SKM-1 (cell line): Measurements from ENCODE around the gene AFG3L2.

Experiments
- DNase-seq: peaks from one replicate; lab custom pipeline; 2025; ENCODE audit not compliant: unreplicated experiment; lab: John Stamatoyannopoulos, UW

AFG3L2 gene

DNA sequence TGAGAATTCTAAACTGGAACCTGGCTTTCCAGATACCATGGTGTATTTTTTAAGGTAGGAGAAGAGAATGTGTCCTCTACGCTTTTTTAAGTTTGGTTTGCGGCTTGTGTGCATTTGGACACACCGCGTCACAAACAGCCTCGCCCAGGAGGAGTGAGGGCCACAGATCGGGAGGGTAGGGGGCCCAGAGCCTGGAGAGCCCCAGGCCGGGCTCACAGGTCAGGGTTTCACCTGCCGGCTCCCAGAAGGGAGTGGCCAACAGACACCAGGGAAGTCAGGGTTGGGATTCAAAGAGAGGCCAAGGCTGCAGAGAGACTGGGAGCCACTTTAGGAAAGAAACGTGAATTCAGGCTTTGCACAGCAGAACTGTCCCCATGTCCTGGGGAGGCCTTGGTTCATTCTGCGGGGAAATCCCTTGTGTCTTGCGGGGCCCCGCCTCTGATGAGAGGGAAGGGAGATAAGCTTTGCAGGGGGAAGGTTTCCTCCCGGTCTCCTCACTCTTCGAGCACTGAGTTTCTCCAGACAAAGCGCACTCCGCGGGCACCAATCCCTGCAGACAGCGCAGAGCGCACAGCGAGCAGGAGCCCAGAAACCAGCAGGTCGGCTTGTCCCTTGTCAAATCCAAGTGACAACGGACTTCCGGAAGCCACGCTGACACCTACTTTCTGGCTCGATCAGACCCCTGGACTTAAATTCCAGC lies 70.9 kb downstream of the AFG3L2 start:
- DNase-seq = no peak

DNA sequence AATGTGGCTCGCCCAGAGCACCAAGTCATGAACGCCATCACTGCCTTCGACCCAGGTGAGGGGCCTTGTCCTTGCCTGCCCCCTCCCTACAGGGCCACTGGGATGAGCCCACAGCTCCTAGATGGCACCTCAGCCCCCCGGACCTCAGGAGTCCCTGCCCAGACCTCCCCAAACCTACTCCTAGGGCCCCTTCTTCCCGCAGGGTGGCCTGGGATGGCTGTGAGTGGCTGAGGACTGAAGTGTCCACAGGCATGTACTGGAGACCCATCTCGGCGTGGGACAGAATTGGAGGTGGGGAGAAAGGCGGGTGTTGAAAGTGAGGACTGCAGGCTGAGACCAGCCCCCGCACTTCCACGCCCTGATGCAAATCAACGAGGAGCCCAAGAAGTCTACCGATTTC lies 71.8 kb downstream of the AFG3L2 start:
- no peak for DNase-seq

DNA sequence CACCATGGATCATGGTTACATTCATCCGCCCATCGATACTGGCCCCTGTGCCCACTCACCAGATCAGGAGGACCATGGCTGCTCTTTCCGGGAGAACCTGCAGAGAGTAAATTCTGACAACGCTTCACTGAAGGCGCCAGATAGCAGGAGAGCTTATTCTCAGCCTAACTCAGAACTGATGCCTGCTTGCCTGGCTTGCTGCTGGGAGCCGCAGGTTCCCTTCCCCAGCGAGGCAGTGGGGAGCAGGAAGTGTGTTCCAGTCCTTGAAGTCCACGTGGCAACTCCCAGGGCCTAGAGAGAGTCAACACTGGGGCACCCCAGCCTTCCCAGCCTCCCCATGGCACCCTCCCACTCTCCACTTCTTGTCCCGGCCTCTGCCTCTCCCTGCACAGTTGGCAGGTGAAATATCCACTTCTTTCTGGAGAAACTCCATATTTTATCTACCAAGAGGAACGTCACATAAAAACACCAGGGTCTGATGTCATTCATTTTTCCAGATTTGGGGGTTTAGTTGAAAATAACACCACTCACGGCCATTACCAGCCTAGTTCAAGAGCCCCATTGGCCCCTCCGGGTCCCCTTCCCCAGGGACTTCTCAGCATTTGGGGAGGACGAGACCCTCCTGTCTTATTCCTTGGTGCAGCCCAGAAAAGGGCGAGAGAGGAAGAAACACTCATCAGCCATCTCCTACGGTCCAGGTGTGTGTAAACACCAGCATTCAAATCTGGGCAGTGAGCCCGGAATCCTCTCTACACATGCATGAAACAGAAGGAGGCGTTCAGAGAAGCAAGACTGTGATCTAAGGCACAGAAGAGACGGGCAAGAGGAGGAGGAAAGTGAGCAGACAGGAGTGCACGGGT lies 72.4 kb downstream of the AFG3L2 start:
- no peak for DNase-seq

DNA sequence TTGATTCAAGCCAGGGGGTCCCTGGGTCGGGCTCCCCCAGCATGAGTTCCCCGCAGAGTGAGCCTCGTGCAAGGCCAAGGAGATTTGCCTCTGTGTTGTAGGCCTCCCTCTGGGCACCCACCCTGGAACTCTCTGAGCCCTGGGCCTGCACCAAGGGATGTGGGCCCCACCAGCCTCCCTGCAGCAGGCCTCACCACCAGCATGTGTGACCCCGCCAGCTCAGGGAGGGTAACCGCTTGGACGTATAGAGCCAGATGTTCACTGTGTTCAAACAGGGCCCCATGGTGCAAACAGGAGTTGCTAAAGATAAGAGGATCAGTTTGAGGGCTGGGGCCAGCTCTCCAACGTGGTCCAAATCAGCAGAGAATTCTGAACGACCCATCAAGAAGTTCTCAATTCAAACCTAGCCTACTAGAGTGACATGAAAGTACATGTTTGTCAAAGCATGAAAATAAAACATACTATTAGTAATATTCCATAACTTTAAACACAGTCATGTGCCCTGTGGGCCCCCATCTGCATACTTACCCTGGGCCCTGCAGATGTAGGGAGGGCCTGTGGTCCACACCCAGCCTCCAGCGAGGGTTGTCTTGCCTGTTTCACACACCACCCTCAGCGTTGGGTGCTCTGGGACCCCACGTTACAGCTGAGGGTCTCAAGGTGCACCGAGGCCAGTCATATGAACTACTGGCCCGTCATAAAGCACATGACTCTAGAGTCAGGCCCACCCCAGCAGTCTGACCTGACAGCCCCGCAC lies 74.5 kb downstream of the AFG3L2 start:
- no peak for DNase-seq

DNA sequence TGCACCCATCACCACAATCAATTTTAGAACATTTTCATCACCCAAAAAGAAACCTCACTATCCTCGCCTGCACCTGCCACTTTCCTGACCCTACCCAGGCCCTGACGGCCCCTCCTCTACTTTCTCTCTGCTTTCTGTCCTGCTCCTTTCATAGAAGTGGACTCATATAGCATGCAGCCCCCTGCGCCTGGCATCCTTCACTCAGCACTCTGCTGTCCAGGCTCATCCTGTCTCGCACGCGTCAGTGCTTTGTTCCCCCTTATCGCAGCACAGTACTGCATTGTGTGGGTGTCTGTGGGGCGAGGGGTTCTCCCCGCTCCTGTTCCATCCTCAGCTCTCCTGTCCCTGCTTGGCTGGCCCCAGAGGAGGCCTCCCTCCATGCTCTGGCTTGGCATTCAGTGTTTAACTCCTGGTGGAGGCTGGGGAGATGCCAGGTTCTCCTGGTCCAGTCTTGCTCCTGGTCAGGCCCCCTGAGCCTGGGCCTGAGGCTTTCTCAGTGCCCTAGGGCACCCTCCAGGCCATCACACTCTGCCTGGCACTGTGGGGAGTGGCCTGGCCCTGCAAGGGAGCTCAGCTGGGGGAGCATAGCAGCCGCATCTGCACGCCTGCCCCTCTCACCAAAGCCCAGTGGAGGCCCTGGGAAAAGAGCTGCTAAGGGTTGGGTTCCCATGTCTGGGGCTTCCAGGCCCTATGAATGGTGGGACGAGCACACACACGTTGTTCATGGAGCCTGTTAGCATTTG lies 75.6 kb downstream of the AFG3L2 start:
- DNase-seq = no peak

DNA sequence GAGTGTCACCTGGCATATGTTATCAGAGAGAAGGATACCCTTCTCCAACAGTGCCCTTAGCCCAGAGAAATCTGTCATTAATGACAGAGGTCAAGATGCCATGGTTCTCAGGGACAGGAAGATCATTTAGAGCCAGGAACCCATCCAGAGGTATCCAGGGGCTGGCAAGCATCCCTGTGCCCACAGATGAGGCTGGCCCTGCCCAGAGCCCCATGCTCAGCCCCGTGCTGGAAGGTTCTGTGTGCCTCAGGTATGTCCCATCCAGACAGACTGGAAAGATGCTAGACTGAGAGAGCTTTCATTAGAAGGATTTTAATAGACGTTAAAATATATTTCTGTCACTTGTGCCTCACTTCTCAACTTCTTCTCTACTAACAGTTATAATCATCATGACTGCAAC lies 77.2 kb downstream of the AFG3L2 start:
- no peak for DNase-seq

DNA sequence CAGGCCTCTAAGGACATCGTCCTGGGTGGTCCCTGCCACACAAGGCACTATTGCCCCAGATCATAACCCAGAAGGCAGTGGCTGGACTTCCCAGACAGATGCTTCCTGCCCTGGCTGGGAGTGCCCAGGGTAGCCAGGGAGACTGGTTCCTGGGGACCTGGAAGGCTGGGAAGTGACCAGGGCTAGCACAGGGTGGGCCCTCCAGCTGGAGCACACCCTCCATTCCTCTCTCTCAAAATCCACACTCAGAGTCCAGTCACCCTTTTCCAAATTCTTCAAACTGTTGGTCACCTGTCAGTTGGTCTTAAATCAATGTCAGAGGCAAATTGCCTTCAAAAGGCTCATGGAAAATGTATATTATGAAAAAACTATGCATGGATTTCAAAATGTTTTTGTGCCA lies 80.6 kb downstream of the AFG3L2 start:
- no peak for DNase-seq

DNA sequence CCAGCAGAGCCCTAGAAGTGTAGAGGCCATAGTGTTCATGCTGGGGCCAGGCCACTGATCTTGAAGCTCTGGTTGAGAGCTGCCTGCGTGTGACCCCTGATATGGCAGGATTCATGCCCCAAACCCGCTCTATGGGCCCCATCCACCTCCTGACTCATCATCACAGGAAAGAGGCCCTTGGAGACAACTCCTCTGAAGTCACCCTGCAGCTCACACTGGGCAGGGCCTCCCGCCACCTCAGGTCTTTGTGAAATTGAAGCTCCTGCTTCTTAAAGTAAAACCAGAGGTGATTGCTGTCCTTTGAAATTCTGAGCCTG lies 81.0 kb downstream of the AFG3L2 start:
- DNase-seq = no peak

DNA sequence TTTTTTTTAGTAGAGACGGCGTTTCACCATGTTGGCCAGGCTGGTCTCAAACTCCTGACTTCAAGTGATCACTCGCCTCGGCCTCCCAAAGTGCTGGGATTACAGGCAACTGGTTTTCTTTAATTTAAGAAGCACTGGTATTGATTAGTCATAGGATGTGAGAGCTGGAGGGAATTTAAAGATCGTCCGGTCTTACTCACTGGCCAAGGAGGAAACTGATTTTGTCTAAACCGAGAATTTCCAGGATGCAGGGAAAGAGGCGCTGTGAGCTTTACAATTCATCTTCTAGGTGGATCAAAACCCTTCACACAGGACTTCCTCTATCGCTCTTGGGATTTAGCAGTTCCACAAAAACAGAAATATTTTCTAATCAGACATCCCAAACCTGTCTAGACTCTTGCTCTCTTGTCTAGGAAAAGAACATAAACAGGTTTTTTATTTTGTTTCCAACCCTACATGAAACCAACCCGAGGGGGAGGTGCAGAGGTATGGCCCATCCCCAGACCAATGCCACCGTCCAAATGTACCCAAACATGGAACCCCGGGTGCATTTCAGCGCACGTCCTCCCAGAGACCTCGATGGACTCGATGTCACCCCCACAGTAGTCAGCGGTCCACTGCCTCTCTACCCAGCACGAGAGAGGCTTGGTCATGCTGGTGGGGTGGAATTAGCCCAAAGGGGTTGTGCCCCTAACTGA lies 81.5 kb downstream of the AFG3L2 start:
- no peak for DNase-seq

DNA sequence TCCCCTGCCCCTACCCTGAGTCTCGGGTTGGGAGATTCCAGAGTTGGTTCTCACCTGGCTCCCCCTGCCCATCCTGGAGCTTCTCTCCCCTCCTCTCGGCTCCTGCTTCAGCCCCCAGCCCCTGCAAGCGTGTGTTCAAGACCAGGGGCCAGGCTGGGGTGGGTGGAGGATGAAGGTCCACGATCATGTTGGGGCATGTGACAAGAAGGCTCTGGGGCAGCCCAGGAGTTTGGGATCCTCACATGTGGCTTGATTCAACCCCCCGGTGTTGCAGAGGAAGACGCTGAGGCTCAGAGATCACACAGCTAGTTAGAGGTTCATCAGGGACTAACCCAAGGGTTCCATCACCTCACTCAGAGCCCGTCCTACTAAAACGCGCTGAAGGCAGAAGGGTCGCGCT lies 83.2 kb downstream of the AFG3L2 start:
- DNase-seq = no peak

DNA sequence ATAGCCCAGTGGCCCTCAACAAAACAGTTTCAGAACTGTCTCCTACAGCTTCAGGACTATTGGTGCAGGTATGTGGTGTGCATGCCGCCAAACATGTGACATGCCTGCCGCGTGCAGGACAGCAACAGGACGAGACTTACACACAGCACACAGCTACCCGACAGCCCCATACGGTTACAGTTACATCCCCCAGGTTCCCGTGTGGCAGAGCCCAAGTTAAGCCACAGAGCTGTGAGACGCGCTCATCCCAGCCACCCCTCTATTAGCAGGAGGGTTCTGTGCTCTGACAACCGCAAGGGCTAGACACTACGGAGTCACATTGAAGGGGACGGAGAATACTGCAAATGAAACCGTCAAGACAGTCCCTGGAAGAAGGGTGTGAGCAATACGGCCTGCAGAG lies 85.3 kb downstream of the AFG3L2 start:
- no peak for DNase-seq

DNA sequence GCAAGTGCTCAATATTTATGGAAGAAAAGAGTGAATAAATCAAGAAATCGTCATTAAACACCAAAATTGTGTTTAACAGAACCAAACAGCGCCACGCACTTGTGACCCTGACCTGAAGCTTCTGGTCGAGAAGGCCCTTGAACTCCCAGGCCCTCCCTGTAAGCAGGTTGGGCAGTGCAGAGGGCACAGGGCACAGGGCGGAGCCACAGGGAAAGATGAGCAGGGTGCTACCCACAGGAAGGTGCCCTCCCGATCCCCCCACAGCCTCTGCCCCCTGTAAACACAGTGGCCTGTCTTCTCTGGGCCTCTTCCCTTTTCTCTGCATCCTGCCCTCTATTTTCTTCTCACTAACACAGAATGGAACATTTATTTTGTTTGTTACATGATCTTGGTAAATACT lies 85.9 kb downstream of the AFG3L2 start:
- DNase-seq = no peak

DNA sequence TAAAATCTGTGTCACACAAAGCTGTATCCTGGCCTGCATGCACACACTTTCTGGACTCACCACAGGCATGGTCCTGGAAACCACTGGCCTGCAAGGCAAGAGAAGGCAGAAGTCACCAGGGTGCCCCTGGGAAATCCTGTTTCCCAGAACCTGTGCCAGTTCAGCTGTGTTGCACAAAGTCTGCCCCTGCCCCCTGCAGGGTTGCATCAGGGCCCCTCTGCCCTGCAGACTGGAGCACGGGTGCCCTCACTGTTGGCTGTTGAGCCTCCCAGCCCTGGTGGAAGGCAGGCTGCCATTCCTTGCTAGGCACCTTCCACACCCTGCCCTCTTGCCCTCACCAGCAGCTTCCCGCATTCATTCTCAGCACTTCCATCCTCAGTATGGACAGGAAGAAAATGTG lies 86.9 kb downstream of the AFG3L2 start:
- no peak for DNase-seq

DNA sequence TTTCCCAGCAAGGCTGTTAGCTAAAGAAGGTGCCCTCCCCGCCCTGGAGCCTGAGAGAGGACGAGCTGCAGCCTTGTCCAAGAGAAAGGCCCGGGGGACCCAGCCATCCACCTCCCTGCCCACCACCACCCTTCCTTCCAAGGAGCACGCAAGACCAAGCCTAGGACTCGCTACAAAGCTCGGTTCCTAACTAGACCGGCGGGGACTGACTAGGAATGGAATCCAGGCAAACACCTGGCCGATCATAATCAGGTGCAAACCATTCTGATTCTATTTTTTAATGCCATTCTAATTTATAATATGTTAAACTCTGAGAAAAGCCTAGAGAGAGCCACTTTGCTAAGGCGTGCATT lies 88.6 kb downstream of the AFG3L2 start:
- no peak for DNase-seq

DNA sequence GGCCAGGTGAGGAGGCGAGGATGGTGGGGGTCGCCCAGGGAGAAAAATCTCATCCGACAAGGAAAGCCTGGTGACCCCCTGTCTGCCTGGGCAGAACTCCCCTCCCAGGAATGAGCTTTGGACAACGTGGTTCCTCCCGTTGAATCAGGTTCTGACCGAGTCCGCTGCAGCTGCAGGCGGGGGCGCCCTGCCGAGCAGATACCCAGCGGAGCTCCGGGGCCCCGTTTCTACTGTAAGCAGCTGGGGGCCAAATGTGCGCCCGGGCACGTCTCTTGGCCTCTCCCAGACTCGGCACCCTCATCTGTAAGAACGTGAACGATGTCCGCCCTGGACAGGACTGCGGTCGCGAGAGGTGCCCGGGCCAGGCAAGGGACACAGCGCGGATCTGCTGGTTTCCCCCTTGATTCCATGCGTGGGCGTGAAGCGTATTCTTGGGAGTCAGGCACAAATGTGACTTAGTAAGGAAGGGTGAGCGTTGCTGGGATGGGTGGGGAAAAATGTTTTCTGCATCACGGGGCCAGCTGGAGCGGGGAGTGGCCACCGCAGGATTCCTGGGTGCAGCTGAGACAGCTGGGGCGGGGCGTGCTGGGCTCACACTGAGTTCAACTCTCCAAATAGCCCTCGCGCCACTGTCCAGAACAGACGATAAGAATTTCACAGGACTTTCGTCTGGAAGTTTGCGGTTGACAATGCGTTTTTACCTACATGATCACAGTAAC lies 89.2 kb downstream of the AFG3L2 start:
- no peak for DNase-seq

DNA sequence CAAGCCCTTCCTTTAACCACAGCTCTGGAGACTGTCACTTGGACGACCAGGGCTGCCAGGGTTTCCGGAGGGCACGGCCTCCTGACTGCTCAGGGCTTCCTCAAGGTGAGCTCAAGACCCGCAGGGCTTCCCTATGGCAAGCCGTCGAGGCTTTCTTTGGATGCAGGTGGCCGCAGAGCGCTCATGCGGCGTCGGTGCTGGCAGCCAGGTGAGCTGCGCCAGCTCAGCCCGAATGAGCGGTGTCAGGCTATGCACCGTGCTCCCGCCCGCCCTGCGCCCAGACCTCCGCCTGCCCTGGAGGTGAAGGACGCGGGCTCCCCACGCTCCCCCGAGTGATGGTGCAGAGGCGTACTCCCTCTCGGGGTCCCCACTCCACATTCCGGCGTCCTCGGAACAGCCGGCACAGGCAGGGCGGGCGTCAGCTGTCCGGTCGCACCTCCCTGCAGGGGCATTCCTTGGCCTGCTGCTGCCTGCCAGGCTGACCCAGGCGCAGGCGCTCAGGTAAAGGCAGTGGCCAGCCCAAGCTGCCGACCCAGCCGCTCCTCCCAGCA lies 89.8 kb downstream of the AFG3L2 start:
- no peak for DNase-seq

DNA sequence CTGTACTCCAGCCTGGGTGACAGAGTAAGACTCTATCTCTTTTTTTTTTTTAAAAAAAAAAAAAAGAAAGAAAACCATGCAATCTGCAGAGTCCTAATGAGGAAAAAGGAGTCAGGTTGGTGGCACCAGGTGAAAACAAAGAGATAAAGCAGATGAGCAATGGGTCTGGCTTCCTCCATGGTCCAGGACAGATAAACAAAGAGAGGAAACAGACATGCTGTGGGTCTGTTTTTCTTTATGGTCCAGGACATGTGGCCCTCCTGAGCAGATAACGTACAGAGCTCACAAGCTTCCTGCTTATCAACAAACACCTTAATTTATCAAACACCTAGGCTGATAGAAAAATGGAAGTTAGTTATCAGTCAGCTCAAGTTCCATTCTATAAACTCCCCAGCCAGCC lies 93.4 kb downstream of the AFG3L2 start:
- no peak for DNase-seq

DNA sequence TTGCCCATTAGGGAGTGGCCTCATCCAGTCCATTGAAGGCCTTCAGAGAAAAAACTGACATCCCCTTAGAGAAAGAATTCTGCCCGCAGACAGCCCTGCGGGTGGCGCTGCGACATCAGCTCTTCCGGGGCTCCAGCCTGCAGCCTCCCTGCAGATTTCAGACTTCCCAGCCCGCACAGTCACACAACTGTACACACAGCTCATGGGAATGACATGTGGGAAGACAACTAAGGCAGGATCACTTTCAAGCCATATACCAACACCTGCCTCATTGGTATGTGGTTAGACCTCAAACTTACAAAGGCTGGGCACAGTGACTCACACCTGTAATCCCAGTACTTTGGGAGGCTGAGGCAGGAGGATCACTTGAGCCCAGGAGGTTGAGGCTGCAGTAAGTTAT lies 93.8 kb downstream of the AFG3L2 start:
- DNase-seq = no peak

DNA sequence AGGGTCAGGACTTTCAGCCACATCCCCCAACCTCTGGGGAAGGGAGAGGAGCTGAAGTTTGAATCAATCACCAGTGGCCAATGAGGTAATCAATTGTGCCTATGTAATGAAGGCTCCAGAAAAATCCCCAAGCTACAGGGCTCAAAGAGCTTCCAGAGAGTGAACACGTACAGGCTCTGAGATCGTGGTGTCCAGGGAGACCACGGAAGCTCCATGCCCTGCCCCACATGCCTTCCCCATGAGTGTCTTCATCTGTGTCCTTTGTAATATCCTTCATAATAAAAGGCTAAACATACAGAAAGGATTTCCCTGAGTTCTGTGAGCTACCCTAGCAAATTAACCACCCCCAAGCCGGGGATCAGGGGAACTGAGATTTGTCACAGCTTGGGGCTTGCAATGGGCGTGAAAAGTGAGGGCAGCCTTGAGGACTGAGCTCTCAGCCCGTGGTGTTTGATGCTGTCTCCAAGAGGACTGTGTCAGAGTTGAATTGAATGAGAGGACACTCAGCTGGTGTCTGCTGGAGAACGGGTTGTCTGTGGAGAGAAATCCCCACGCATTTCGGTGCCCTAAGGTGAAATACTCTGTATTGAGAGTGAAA lies 94.5 kb downstream of the AFG3L2 start:
- DNase-seq = no peak

DNA sequence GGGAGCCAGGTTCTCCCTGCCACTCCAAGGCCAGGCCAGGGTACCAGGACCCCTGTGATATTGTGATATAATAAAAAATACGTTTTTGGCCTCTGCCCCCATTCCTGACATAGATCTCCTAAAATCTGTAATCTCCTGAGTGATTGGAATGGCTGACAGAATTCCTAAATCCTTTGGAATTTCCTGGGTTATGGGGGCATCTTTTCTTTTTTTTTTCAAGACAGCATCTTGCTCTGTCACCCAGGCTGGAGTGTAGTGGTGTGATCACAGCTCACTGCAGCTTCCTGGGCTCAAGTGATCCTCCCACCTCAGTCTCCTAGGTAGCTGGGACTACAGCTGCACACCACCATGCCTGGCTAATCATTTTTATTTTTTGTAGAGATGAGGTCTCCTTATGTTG lies 95.2 kb downstream of the AFG3L2 start:
- DNase-seq = no peak
